HG03066 (cell line): ENCODE measurements around the gene CENPC.

ENCODE experiments used
- ATAC-seq: cut with Tn5 transposase; IDR thresholded peaks from one replicate; pipeline ENCODE4 v1.9.1; 2021; ENCODE audit warnings: low read depth; ENCODE audit not compliant: unreplicated experiment

The CENPC gene

GRCh38 chr4:67428819-67429218, 116.5 kb downstream of the CENPC start:
- no peak for ATAC-seq
